Thyroid gland (tissue), 4 donors: Measurements from ENCODE around the gene TCP11L2.

ENCODE experiments used
- CTCF ChIP-seq, 6 experiments: fragments of 200-600 bp in 3 of 6; fragments of 450-650 bp in 3 of 6; sonication (generic) in 3 of 6; IDR thresholded peaks; one replicate each; pipeline ENCODE4 v1.5.1; 2016 to 2019; ENCODE audit warnings: antibody characterized with exemption in 6 of 6, mild to moderate bottlenecking in 2 of 6, inconsistent platforms in 1 of 6, moderate library complexity in 1 of 6
- POLR2A ChIP-seq, 2 donors: fragments of 450-650 bp; IDR thresholded peaks; one replicate each; pipeline ENCODE4 v1.6.1; 2017; ENCODE audit warnings: antibody characterized with exemption in 2 of 2, mild to moderate bottlenecking in 2 of 2, moderate library complexity in 1 of 2

- TF ChIP-seq CTCF (IDR thresholded peaks at IDR 0.05) (no peak), POLR2A (IDR thresholded peaks at IDR 0.05) (no peak)
These were observed 26.2 kb downstream of the TCP11L2 start for GRCh38 chr12:106328735-106329134.
